OCI-LY7 (cell line): Measurements from ENCODE around the gene TRDN. TPM values are rescaled to one million over a fixed set of nuclear protein-coding genes. Genes with fewer than 3 reads are reported as not detected.

Experiments used
- BruUV-seq: library from RNA; stranded (reverse); fragments of 400-500 nt; replicated peaks from 2 replicates; lab custom pipeline; 2021; lab: Mats Ljungman, UMichigan
- CTCF ChIA-PET: fragments of 300-600 bp; sonication (Branson Sonifier 250); formaldehyde crosslinking; loops from one replicate; lab custom pipeline; 2022; ENCODE audit warnings: antibody characterized with exemption; ENCODE audit not compliant: unreplicated experiment; lab: Charles Lee
- POLR2A ChIA-PET: fragments of 300-600 bp; sonication (Branson Sonifier 250); formaldehyde crosslinking; loops from one replicate; lab custom pipeline; 2022; ENCODE audit warnings: antibody characterized with exemption; lab: Charles Lee
- DNase-seq: peaks from one replicate; pipeline ENCODE4 v3.0.0-alpha.2; 2015; ENCODE audit warnings: low spot score
- H2AFZ ChIP-seq: fragments of 200-600 bp; sonication (generic), shearing (Covaris generic); 2 replicates; pipeline ENCODE4 v1.6.1; 2014; ENCODE audit warnings: mild to moderate bottlenecking, antibody characterized with exemption, low read length, moderate library complexity
- H3K27ac ChIP-seq: fragments of 200-600 bp; sonication (generic); 2 replicates; pipeline ENCODE4 v1.5.1; 2014; ENCODE audit warnings: mixed run types, low read depth, mild to moderate bottlenecking, moderate library complexity, low read length, inconsistent platforms; ENCODE audit not compliant: poor library complexity, severe bottlenecking
- H3K36me3 ChIP-seq: fragments of 200-600 bp; sonication (generic); 2 replicates; pipeline ENCODE4 v1.6.1; 2014; ENCODE audit warnings: mild to moderate bottlenecking, antibody characterized with exemption, low read length, moderate library complexity, mixed read lengths; ENCODE audit not compliant: insufficient read depth
- H3K4me1 ChIP-seq: fragments of 200-600 bp; sonication (generic); 2 replicates; pipeline ENCODE4 v1.5.1; 2014; ENCODE audit warnings: mild to moderate bottlenecking, low read length; ENCODE audit not compliant: insufficient read depth, poor library complexity, severe bottlenecking
- H3K4me2 ChIP-seq: fragments of 200-600 bp; sonication (generic); 2 replicates; pipeline ENCODE4 v1.6.1; 2014; ENCODE audit warnings: mild to moderate bottlenecking, low read length
- H3K4me3 ChIP-seq: fragments of 200-600 bp; sonication (generic); 2 replicates; pipeline ENCODE4 v1.5.1; 2014; ENCODE audit warnings: mild to moderate bottlenecking, low read depth, low read length; ENCODE audit not compliant: poor library complexity, severe bottlenecking
- H3K79me2 ChIP-seq: fragments of 200-600 bp; sonication (generic); 2 replicates; pipeline ENCODE4 v1.6.1; 2016; ENCODE audit warnings: low read depth, mild to moderate bottlenecking, low read length, moderate library complexity, mixed read lengths; ENCODE audit not compliant: insufficient read depth
- H3K9me2 ChIP-seq: fragments of 200-600 bp; sonication (generic); 2 replicates; pipeline ENCODE4 v1.6.1; 2016; ENCODE audit warnings: mild to moderate bottlenecking, low read length, mixed read lengths; ENCODE audit not compliant: insufficient read depth
- H3K9me3 ChIP-seq: fragments of 200-600 bp; sonication (generic); 2 replicates; pipeline ENCODE4 v1.6.1; 2014; ENCODE audit warnings: mild to moderate bottlenecking, mixed run types, low read length, mixed read lengths
- H4K20me1 ChIP-seq: fragments of 200-600 bp; sonication (generic); 2 replicates; pipeline ENCODE4 v1.6.1; 2014; ENCODE audit warnings: mild to moderate bottlenecking, antibody characterized with exemption, low read length, moderate library complexity, mixed read lengths; ENCODE audit not compliant: insufficient read depth
- CTCF ChIP-seq: fragments of 200-600 bp; sonication (generic); conservative IDR thresholded peaks from 2 replicates; pipeline ENCODE4 v1.5.1; 2014; ENCODE audit warnings: mild to moderate bottlenecking, antibody characterized with exemption, low read length, moderate library complexity, mixed read lengths
- EZH2phosphoT487 ChIP-seq: fragments of 200-600 bp; sonication (generic); IDR thresholded peaks from 2 replicates; pipeline ENCODE4 v1.6.1; 2018; ENCODE audit warnings: low read depth, borderline replicate concordance, mild to moderate bottlenecking, mixed run types, antibody characterized with exemption, low read length, moderate library complexity, mixed read lengths
- intact Hi-C: fragments of 100-400 bp; cut with micrococcal nuclease; formaldehyde crosslinking; loops from one replicate; pipeline ENCODE4 v1.10.0; 2022; ENCODE audit not compliant: unreplicated experiment
- total RNA-seq, 2 experiments: library from RNA; depleted of rRNA in 1 of 2; stranded (reverse); fragments of >200 nt in 1 of 2; shearing (Covaris generic) in 1 of 2; gene quantifications; 2 replicates each; pipeline ENCODE4 v1.2.3, GENCODE V29; 2014 to 2022

TRDN gene
- total RNA-seq, 2 experiments from 2014 or later, result not detected

- H3K4me1 ChIP-seq, result no peaks in the 10 kb centered on the region
- ChIA-PET POLR2A (interaction anchor here (0.6 kb wide), 1 partner anchor 219 kb away, joined by 6 read pairs; no protein-coding TSS in a partner anchor), CTCF (no interaction called here)
- BruUV-seq, result no TSS peak
- no peak overlapping the region for H3K4me3 ChIP-seq
- no peak overlapping the region for H3K4me2 ChIP-seq
- no peak for DNase-seq
- TF ChIP-seq CTCF (no peak), EZH2phosphoT487 (no peak)
- H2AFZ ChIP-seq, result no peak overlapping the region
- H3K36me3 ChIP-seq, result no peaks in the 10 kb centered on the region
- H3K79me2 ChIP-seq, result no peaks in the 10 kb centered on the region
- no peaks in the 10 kb centered on the region for H4K20me1 ChIP-seq
- intact Hi-C loops, result no loop called here
- H3K9me3 ChIP-seq, result no peaks in the 10 kb centered on the region
- no peak overlapping the region for H3K27ac ChIP-seq
- no peaks in the 10 kb centered on the region for H3K9me2 ChIP-seq
Observed at GRCh38 chr6:123661105-123661891, 24.5 kb upstream of the TRDN start.

DNA sequence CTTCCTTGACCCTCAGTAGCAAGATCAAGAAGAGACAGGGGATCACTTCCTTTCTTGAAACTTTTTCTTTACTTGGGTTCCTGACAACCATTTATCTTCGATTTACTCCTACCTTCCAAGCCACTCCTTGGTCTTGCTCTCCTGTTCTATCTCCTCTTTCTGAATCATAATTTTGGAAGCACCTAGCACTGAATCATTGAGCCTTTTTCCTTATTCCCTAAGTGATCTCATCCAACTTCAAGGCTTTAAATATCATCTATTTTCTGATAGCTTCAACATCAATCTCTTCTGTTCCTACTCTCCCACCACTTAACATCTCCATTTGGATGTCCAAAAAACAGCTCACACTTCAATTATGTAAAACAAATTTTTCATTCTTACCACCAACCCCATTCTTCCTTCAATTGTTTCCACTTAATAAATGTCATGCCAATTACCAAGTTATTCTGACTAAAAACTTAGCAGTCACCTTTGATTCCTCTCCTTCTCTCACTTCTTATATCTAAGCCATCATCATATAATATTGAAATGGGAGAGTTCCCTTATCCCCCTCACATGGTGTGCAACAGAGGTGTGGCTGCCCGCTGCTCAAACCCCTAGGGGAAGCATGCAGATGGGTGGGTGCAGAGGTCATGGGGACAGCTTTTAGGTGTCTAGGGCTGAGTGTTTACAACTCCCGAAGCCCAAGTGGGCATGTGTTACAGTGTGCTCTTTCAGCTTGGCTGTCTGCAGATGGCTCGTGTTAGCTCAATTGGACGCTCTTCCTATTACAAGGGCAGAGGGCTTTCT lies 23.4 kb upstream of the TRDN start:
- no peaks in the 10 kb centered on the region for H3K9me2 ChIP-seq
- DNase-seq, result no peak
- H3K9me3 ChIP-seq, result no peaks in the 10 kb centered on the region
- H3K27ac ChIP-seq, result no peak overlapping the region
- H3K36me3 ChIP-seq, result no peaks in the 10 kb centered on the region
- no peak overlapping the region for H2AFZ ChIP-seq
- no peaks in the 10 kb centered on the region for H3K79me2 ChIP-seq
- TF ChIP-seq CTCF (no peak), EZH2phosphoT487 (no peak)
- BruUV-seq, result no TSS peak
- no peaks in the 10 kb centered on the region for H4K20me1 ChIP-seq
- H3K4me2 ChIP-seq, result no peak overlapping the region
- ChIA-PET POLR2A (interaction anchor here (0.7 to 0.9 kb wide), 3 partner anchors 18 to 1172 kb away, joined by 3 read pairs; no protein-coding TSS in a partner anchor), CTCF (no interaction called here)
- intact Hi-C loops, result no loop called here
- H3K4me3 ChIP-seq, result no peak overlapping the region
- H3K4me1 ChIP-seq, result no peaks in the 10 kb centered on the region
